HL-60 (cell line): ENCODE measurements around the gene PRDM11.

Experiments
- POLR2AphosphoS5 ChIP-seq: IDR thresholded peaks from 2 replicates; pipeline ENCODE4 v1.6.1; 2012; ENCODE audit warnings: low read depth
- REST ChIP-seq: IDR thresholded peaks from 2 replicates; pipeline ENCODE4 v1.6.1; 2012; ENCODE audit warnings: low read depth; ENCODE audit not compliant: insufficient replicate concordance
- SPI1 ChIP-seq: IDR thresholded peaks from 2 replicates; pipeline ENCODE4 v1.6.1; 2012; ENCODE audit warnings: low read depth, mild to moderate bottlenecking, borderline replicate concordance
- TF ChIP-seq, protein P1 (sequence below): IDR thresholded peaks from one replicate; pipeline ENCODE4 v1.5.1; 2011; ENCODE audit warnings: low read length, control low read depth, inconsistent platforms; ENCODE audit not compliant: insufficient read depth

- TF ChIP-seq, protein P1, sequence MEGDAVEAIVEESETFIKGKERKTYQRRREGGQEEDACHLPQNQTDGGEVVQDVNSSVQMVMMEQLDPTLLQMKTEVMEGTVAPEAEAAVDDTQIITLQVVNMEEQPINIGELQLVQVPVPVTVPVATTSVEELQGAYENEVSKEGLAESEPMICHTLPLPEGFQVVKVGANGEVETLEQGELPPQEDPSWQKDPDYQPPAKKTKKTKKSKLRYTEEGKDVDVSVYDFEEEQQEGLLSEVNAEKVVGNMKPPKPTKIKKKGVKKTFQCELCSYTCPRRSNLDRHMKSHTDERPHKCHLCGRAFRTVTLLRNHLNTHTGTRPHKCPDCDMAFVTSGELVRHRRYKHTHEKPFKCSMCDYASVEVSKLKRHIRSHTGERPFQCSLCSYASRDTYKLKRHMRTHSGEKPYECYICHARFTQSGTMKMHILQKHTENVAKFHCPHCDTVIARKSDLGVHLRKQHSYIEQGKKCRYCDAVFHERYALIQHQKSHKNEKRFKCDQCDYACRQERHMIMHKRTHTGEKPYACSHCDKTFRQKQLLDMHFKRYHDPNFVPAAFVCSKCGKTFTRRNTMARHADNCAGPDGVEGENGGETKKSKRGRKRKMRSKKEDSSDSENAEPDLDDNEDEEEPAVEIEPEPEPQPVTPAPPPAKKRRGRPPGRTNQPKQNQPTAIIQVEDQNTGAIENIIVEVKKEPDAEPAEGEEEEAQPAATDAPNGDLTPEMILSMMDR = no peak
- TF ChIP-seq REST (no peak), POLR2AphosphoS5 (no peak), SPI1 (no peak)
Measured at GRCh38 chr11:45158210-45158731, 11.8 kb downstream of the PRDM11 start.
